GM12878 (cell line): ENCODE results near the gene PRR12. TPM values are rescaled to one million over a fixed set of nuclear protein-coding genes. Genes with fewer than 3 reads are reported as not detected.

Experiments used
- ATF2 ChIP-seq: IDR thresholded peaks from 2 replicates; pipeline ENCODE4 v1.6.1; 2012; ENCODE audit warnings: low read length, inconsistent platforms
- CREB1 ChIP-seq: IDR thresholded peaks from 2 replicates; pipeline ENCODE4 v1.6.1; 2012; ENCODE audit warnings: low read depth, mild to moderate bottlenecking, inconsistent platforms
- CTCF ChIP-seq, 3 experiments: IDR thresholded peaks in 2 of 3; conservative IDR thresholded peaks in 1 of 3; 2 replicates each; pipeline ENCODE4 v1.5.1; 2011; ENCODE audit warnings: low read depth in 3 of 3, low read length in 3 of 3, mild to moderate bottlenecking in 3 of 3, control low read depth in 2 of 3, moderate library complexity in 2 of 3, inconsistent platforms in 1 of 3, mixed read lengths in 1 of 3; ENCODE audit not compliant: control insufficient read depth in 2 of 3, insufficient read depth in 1 of 3; ENCODE audit errors: extremely low read depth in 1 of 3
- E4F1 ChIP-seq: fragments of 450-650 bp; IDR thresholded peaks from 2 replicates; pipeline ENCODE4 v1.6.1; 2018; ENCODE audit warnings: borderline replicate concordance, mild to moderate bottlenecking; ENCODE audit not compliant: partially characterized antibody
- GABPA ChIP-seq: IDR thresholded peaks from 2 replicates; pipeline ENCODE4 v1.6.1; 2014; ENCODE audit warnings: antibody characterized with exemption, low read depth, mild to moderate bottlenecking, inconsistent platforms
- HSF1 ChIP-seq: fragments of 150-350 bp; IDR thresholded peaks from 2 replicates; pipeline ENCODE4 v1.6.1; 2014; ENCODE audit warnings: mild to moderate bottlenecking, low read depth, low read length
- JUND ChIP-seq: IDR thresholded peaks from 2 replicates; pipeline ENCODE4 v1.6.1; 2012; ENCODE audit warnings: low read depth, mild to moderate bottlenecking, low read length, improper control_type of control experiment, moderate library complexity
- KAT2A ChIP-seq: conservative IDR thresholded peaks from 2 replicates; pipeline ENCODE4 v1.6.1; 2011; ENCODE audit warnings: low read depth, low read length; ENCODE audit not compliant: control insufficient read depth
- MAX ChIP-seq: IDR thresholded peaks from 2 replicates; pipeline ENCODE4 v1.6.1; 2012; ENCODE audit warnings: low read depth, low read length, improper control_type of control experiment
- MLLT1 ChIP-seq: fragments of 450-650 bp; IDR thresholded peaks from 2 replicates; pipeline ENCODE4 v1.6.1; 2016; ENCODE audit warnings: mild to moderate bottlenecking
- PRDM15 ChIP-seq: fragments of 450-650 bp; formaldehyde crosslinking; IDR thresholded peaks from 2 replicates; pipeline ENCODE4 v1.4.0; 2020; ENCODE audit warnings: mild to moderate bottlenecking, moderate library complexity
- RAD21 ChIP-seq: IDR thresholded peaks from 2 replicates; pipeline ENCODE4 v1.6.1; 2011; ENCODE audit warnings: mild to moderate bottlenecking, low read depth, low read length, moderate library complexity; ENCODE audit not compliant: insufficient read depth
- RBBP5 ChIP-seq: fragments of 200-600 bp; sonication (generic); conservative IDR thresholded peaks from 2 replicates; pipeline ENCODE4 v1.6.1; 2016
- SUPT20H ChIP-seq: IDR thresholded peaks from 2 replicates; pipeline ENCODE4 v1.6.1; 2011; ENCODE audit warnings: low read depth, mild to moderate bottlenecking, low read length, moderate library complexity, borderline replicate concordance; ENCODE audit not compliant: control insufficient read depth
- TBL1XR1 ChIP-seq: IDR thresholded peaks from 2 replicates; pipeline ENCODE4 v1.6.1; 2012; ENCODE audit warnings: low read depth, low read length, improper control_type of control experiment
- polyA plus RNA-seq, 11 experiments: library from polyadenylated mRNA; depleted of rRNA in 4 of 11; unstranded in 6 of 11; stranded (reverse) in 5 of 11; fragments of >200 nt; fragmentation: Nextera tagmentation in 4 of 11; fragmentation: Illumina TruSeq in 1 of 11; extraction: Ambion mirVana in 4 of 11; extraction: Trizol in 1 of 11; gene quantifications; 1 replicate in 1 of 11; 2 replicates in 10 of 11; pipeline versions ENCODE4 v1.2.1 to v1.2.3, GENCODE V29; 2011 to 2016; ENCODE audit warnings: inconsistent platforms in 2 of 11, missing spikeins in 2 of 11, low read depth in 1 of 11
- total RNA-seq, 4 experiments: library from RNA; depleted of rRNA in 3 of 4; stranded (reverse); fragments of >200 nt in 3 of 4; fragmentation: Illumina TruSeq in 1 of 4; extraction: Trizol in 1 of 4; gene quantifications; 2 replicates each; pipeline versions ENCODE4 v1.2.1 to v1.2.3, GENCODE V29; 2013 to 2021

PRR12 gene
- total and polyA plus RNA-seq, 10 of the 15 experiments (the other 5 are each of a cell fraction or from before 2014, with no cell fraction given): 0.02 to 25.3 (median 1.6) TPM

- TF ChIP-seq MLLT1 (no peak), PRDM15 (CRISPR knock-in tag) (no peak), RAD21 (peak; percentile 91), CTCF (IDR thresholded peaks at IDR 0.05 in 2 of 3, conservative IDR thresholded peaks at IDR 0.05 in 1 of 3; ENCODE audit: control insufficient read depth in 2 of 3, extremely low read depth in 1 of 3, insufficient read depth in 1 of 3, low read depth in 3 of 3, low read length in 3 of 3) (peak; percentile 75 to 90 (median 86)), GABPA (no peak), TBL1XR1 (no peak), RBBP5 (no peak), CREB1 (no peak), HSF1 (no peak), MAX (no peak), JUND (no peak), E4F1 (no peak), SUPT20H (no peak), ATF2 (no peak), KAT2A (no peak)
These were observed 44.0 kb upstream of the PRR12 start (continued) for GRCh38 chr19:49546825-49547565.
